Stomach (tissue), 4 donors: Measurements from ENCODE around the gene PKNOX2.

Experiments used
- EP300 ChIP-seq: sonication (generic); formaldehyde crosslinking; IDR thresholded peaks from one replicate; pipeline ENCODE4 v1.6.1; 2017; ENCODE audit warnings: antibody characterized with exemption
- POLR2AphosphoS5 ChIP-seq, 3 donors: sonication (generic); formaldehyde crosslinking; IDR thresholded peaks; one replicate each; pipeline ENCODE4 v1.6.1; 2016; ENCODE audit warnings: antibody characterized with exemption in 3 of 3

DNA sequence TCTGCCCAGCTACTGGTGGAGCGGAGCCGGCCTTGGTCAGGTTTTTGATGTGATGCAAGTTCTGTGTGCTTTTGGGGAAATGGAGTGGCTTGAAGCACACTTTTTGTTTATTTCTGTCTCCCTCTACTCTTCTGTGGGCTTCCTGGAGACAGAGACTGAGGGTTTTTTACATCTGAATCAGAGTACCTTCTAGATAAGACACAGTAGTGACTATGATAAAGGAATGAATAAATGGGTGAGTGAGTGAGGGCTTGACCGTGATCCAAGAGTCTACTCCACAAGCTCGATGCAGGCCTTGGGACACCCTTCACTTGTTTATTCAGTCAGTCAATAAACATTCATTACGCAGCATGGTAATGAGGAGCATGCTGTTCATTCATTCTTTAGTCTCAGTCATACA, 125.7 kb downstream of the PKNOX2 start:
- TF ChIP-seq EP300 (no peak), POLR2AphosphoS5 (IDR thresholded peaks at IDR 0.05) (no peak)
